ENCODE data around the gene SLC6A11. TPM values are rescaled to one million over a fixed set of nuclear protein-coding genes. Genes with fewer than 3 reads are reported as not detected.

SLC6A11 gene
- total and polyA plus RNA-seq, 4 donors = 50.0 to 265 (median 168) TPM

DNA sequence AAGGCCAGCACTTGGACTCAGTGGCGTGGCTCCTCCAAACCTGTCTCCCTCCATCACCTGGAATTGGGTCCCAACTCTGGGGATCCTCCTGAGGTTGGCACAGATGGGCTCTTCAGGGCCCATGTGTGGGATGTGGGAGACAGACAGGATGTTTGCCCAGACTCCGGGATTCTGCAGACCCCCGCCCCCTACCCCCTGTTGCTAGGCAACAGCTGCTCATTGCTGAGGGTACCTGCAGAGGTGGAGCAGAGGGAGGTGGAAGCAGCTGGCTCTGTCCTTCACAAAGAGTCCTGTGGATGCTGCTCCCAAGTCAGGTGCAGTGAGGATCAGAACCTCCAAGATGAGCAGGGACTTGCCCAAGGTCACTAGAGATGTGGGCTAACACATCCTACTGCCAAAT lies 136.5 kb downstream of the SLC6A11 start:
- no peaks in the 10 kb centered on the region for H3K9me3 ChIP-seq (ENCODE audit: control insufficient read depth, insufficient read depth, low read length)
- peaks cover 85% of the 10 kb centered on the region for H3K4me1 ChIP-seq (ENCODE audit: control insufficient read depth, insufficient read depth, low read length)
- peak in 1 of 6 donors; percentile 51 for DNase-seq (ENCODE audit: low read depth in 4 of 6, low spot score in 6 of 6)
- WGBS (ENCODE audit: insufficient coverage) = 33% methylated on average over 2 of the region's 3 CpGs
- H3K36me3 ChIP-seq (ENCODE audit: control insufficient read depth, insufficient read depth, low read length) = peaks cover 3% of the 10 kb centered on the region
- no peaks in the 10 kb centered on the region for H3K27me3 ChIP-seq (ENCODE audit: control insufficient read depth, insufficient read depth, low read length)
- H3K27ac ChIP-seq (ENCODE audit: low read depth, low read length) = no peak overlapping the region
- H3K4me3 ChIP-seq (ENCODE audit: low read depth, low read length) = no peak overlapping the region

DNA sequence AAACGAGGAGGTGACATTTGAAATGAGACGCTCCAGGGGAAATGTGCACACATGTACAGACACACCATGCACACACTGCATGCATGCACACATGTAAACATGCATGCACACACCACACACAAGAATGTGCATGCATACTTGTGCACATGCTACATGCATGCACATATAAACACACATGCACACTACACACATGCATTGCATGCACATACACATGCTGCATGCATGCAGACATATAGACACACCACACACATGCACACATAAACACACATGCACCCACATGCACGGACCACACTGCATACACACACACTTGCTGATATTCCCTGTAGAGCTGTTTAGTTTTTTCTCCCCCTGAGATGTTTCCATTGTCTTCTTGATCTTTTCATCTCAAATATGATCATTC lies 138.7 kb downstream of the SLC6A11 start:
- DNase-seq (ENCODE audit: low read depth in 4 of 6, low spot score in 6 of 6) = no peak
- Histone ChIP-seq H3K27me3 (ENCODE audit: control insufficient read depth, insufficient read depth, low read length) (no peaks in the 10 kb centered on the region), H3K36me3 (ENCODE audit: control insufficient read depth, insufficient read depth, low read length) (peaks cover 3% of the 10 kb centered on the region), H3K9me3 (ENCODE audit: control insufficient read depth, insufficient read depth, low read length) (no peaks in the 10 kb centered on the region), H3K27ac (ENCODE audit: low read depth, low read length) (no peak overlapping the region), H3K4me1 (ENCODE audit: control insufficient read depth, insufficient read depth, low read length) (peaks cover 80% of the 10 kb centered on the region), H3K4me3 (ENCODE audit: low read depth, low read length) (no peak overlapping the region)
- WGBS (ENCODE audit: insufficient coverage) = 76% methylated on average over 3 of the region's 3 CpGs

DNA sequence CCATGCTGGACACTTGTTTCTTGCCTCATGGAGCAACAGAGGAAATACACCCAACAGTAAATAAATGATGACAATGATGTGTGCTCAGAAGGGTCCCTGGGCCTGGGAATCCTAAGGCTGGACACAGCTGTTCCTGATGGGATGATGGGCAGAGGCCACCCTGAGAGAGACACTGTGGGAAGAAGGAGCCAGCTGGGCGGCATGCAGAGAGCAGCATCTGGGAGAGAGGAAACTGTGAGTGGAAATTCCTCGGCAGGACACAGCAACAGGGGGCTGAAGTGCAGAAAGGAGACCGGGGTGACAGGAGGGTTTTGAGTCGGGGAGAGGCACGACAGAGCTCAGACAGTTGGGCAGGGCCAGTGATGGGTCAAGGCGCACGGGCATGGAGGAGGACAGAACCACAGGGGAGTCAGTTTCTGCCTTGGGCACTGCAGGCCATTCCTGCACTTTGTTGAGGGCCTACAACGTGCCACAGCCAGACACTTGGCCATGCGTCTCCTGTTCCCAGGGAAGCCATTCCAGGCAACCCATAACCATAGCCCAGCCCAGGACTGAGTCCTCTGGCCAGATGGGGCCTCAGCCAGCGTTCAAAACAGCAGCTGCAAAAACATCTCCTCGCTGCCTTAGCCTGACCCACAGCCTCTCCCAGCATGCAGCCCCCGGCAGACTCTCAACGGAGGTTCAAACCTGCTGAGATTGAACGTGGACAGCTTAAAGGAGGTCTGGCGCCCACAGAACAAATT lies 139.9 kb downstream of the SLC6A11 start:
- peak in 1 of 6 donors; percentile 82 for DNase-seq (ENCODE audit: low read depth in 4 of 6, low spot score in 6 of 6)
- WGBS (ENCODE audit: insufficient coverage) = 61% methylated on average over 15 of the region's 15 CpGs
- H3K27me3 ChIP-seq (ENCODE audit: control insufficient read depth, insufficient read depth, low read length) = no peaks in the 10 kb centered on the region
- no peaks in the 10 kb centered on the region for H3K9me3 ChIP-seq (ENCODE audit: control insufficient read depth, insufficient read depth, low read length)
- H3K27ac ChIP-seq (ENCODE audit: low read depth, low read length) = peak overlapping the region; percentile 26
- H3K36me3 ChIP-seq (ENCODE audit: control insufficient read depth, insufficient read depth, low read length) = peaks cover 3% of the 10 kb centered on the region
- H3K4me3 ChIP-seq (ENCODE audit: low read depth, low read length) = no peak overlapping the region
- peaks cover 71% of the 10 kb centered on the region for H3K4me1 ChIP-seq (ENCODE audit: control insufficient read depth, insufficient read depth, low read length)

DNA sequence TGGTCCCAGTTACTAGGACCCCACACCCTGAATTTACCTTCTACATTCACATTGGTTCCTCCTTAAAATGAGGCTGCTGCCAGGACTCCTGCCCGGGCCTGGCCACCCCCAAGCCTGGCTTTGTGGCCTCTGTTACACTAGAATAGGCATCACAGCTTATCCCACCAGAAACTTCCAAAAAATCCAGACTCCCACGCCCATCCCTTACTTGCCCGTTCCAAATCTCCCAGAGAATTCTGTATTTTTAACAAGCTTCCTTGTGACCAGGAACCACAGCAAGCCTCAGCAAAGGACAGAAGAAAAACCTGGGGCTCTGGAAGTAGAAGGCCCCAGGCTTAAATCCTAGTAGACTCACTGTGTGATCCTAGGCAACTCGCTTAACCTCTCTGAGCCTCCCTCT lies 140.5 kb downstream of the SLC6A11 start:
- no peaks in the 10 kb centered on the region for H3K9me3 ChIP-seq (ENCODE audit: control insufficient read depth, insufficient read depth, low read length)
- no peak overlapping the region for H3K4me3 ChIP-seq (ENCODE audit: low read depth, low read length)
- WGBS (ENCODE audit: insufficient coverage) = 64% methylated on average over 3 of the region's 4 CpGs
- DNase-seq (ENCODE audit: low read depth in 4 of 6, low spot score in 6 of 6) = no peak
- H3K36me3 ChIP-seq (ENCODE audit: control insufficient read depth, insufficient read depth, low read length) = peaks cover 3% of the 10 kb centered on the region
- peak overlapping the region; percentile 26 for H3K27ac ChIP-seq (ENCODE audit: low read depth, low read length)
- no peaks in the 10 kb centered on the region for H3K27me3 ChIP-seq (ENCODE audit: control insufficient read depth, insufficient read depth, low read length)
- peaks cover 65% of the 10 kb centered on the region for H3K4me1 ChIP-seq (ENCODE audit: control insufficient read depth, insufficient read depth, low read length)

DNA sequence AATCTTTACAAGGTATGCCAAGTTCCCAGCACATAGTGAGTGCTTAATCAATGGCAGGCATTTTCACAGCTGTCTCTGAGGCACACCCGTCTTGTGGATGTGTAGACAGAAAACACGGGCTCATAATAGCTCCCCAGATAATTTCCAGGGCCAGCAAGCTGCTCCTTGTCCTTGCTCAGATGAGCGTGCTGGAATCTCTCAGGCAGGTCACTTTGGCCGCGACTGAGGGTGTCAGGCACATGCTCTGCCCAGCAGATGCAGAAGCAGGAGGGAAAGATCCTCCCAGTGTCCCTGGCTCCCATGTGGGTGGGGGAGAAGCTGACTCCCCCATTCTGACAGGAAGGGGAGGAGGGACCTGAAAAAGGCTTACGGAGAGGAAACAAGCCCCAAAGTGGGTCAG lies 141.0 kb downstream of the SLC6A11 start:
- no peaks in the 10 kb centered on the region for H3K9me3 ChIP-seq (ENCODE audit: control insufficient read depth, insufficient read depth, low read length)
- peaks cover 65% of the 10 kb centered on the region for H3K4me1 ChIP-seq (ENCODE audit: control insufficient read depth, insufficient read depth, low read length)
- peaks cover 3% of the 10 kb centered on the region for H3K36me3 ChIP-seq (ENCODE audit: control insufficient read depth, insufficient read depth, low read length)
- DNase-seq (ENCODE audit: low read depth in 4 of 6, low spot score in 6 of 6) = peak in 1 of 6 donors; percentile 50
- peak overlapping the region; percentile 26 for H3K27ac ChIP-seq (ENCODE audit: low read depth, low read length)
- H3K4me3 ChIP-seq (ENCODE audit: low read depth, low read length) = no peak overlapping the region
- no peaks in the 10 kb centered on the region for H3K27me3 ChIP-seq (ENCODE audit: control insufficient read depth, insufficient read depth, low read length)
- WGBS (ENCODE audit: insufficient coverage) = 41% methylated on average over 5 of the region's 6 CpGs

- 70% methylated on average over 16 of the region's 17 CpGs for WGBS (ENCODE audit: insufficient coverage)
- Histone ChIP-seq H3K27ac (ENCODE audit: low read depth, low read length) (peak overlapping the region; percentile 26), H3K4me1 (ENCODE audit: control insufficient read depth, insufficient read depth, low read length) (peaks cover 56% of the 10 kb centered on the region), H3K9me3 (ENCODE audit: control insufficient read depth, insufficient read depth, low read length) (no peaks in the 10 kb centered on the region), H3K4me3 (ENCODE audit: low read depth, low read length) (no peak overlapping the region), H3K27me3 (ENCODE audit: control insufficient read depth, insufficient read depth, low read length) (no peaks in the 10 kb centered on the region), H3K36me3 (ENCODE audit: control insufficient read depth, insufficient read depth, low read length) (peaks cover 3% of the 10 kb centered on the region)
- DNase-seq (ENCODE audit: low read depth in 4 of 6, low spot score in 6 of 6) = peak in 2 of 6 donors; percentile 55 to 68
Measured at GRCh38 chr3:10957976-10958749, 142.1 kb downstream of the SLC6A11 start.

DNA sequence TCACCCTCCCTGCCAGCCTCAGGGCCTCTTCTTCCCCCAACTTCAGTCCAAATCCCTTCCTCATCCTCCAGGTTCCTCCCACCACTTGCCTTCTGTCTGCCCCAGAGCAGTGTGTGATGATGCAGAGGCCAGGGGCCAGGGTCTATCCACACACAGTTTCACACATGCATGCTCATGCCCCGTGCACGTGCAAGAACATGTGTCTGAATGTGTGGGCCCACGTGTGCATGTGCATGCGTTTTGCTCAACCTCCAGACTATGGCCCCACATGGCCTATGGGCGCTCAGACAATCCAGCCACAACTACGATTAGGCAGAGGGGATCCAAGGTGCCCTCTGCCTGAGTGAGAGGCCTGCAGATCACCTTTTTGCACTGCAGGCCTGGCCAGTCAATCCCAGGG lies 144.2 kb downstream of the SLC6A11 start:
- Histone ChIP-seq H3K36me3 (ENCODE audit: control insufficient read depth, insufficient read depth, low read length) (peaks cover 3% of the 10 kb centered on the region), H3K4me3 (ENCODE audit: low read depth, low read length) (no peak overlapping the region), H3K9me3 (ENCODE audit: control insufficient read depth, insufficient read depth, low read length) (no peaks in the 10 kb centered on the region), H3K27me3 (ENCODE audit: control insufficient read depth, insufficient read depth, low read length) (no peaks in the 10 kb centered on the region), H3K27ac (ENCODE audit: low read depth, low read length) (no peak overlapping the region), H3K4me1 (ENCODE audit: control insufficient read depth, insufficient read depth, low read length) (peaks cover 47% of the 10 kb centered on the region)
- WGBS (ENCODE audit: insufficient coverage) = 91% methylated on average over 6 of the region's 6 CpGs
- no peak for DNase-seq (ENCODE audit: low read depth in 4 of 6, low spot score in 6 of 6)

- 78% methylated on average over 2 of the region's 2 CpGs for WGBS (ENCODE audit: insufficient coverage)
- Histone ChIP-seq H3K4me3 (ENCODE audit: low read depth, low read length) (no peak overlapping the region), H3K27ac (ENCODE audit: low read depth, low read length) (peak overlapping the region; percentile 29), H3K36me3 (ENCODE audit: control insufficient read depth, insufficient read depth, low read length) (no peaks in the 10 kb centered on the region), H3K4me1 (ENCODE audit: control insufficient read depth, insufficient read depth, low read length) (peaks cover 35% of the 10 kb centered on the region), H3K27me3 (ENCODE audit: control insufficient read depth, insufficient read depth, low read length) (no peaks in the 10 kb centered on the region), H3K9me3 (ENCODE audit: control insufficient read depth, insufficient read depth, low read length) (no peaks in the 10 kb centered on the region)
- peak in 1 of 6 donors; percentile 87 for DNase-seq (ENCODE audit: low read depth in 4 of 6, low spot score in 6 of 6)
Measured at GRCh38 chr3:10961921-10962320, 145.9 kb downstream of the SLC6A11 start.

DNA sequence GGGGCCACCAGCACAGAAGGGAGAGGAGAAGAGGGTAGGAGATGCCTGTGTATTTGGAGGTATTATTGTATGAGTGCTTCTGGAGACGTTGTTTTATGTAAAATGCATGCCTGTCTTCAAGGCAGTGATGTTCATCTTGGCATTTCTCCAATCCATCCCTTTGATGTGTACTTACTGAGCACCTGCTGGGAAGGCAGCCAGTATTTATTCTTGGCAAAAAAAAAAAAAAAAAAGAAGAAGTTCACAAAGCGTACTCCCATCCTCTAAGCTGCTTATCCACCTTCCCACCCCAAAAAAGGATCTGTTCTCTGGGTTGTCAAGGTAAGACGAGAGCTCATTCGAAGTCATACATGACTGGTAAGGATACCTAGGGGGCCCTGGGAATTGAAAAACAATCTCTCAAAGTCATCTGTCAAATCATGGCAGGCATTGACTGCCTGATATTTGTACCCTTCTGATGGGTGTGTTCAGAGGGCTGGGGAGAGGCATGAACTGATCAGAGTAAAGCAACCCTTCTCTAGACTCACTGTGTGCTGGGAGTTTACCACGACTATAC lies 146.5 kb downstream of the SLC6A11 start:
- WGBS (ENCODE audit: insufficient coverage) = 92% methylated on average over 2 of the region's 5 CpGs
- peak in 1 of 6 donors; percentile 83 for DNase-seq (ENCODE audit: low read depth in 4 of 6, low spot score in 6 of 6)
- no peak overlapping the region for H3K4me3 ChIP-seq (ENCODE audit: low read depth, low read length)
- no peaks in the 10 kb centered on the region for H3K27me3 ChIP-seq (ENCODE audit: control insufficient read depth, insufficient read depth, low read length)
- no peaks in the 10 kb centered on the region for H3K36me3 ChIP-seq (ENCODE audit: control insufficient read depth, insufficient read depth, low read length)
- no peaks in the 10 kb centered on the region for H3K9me3 ChIP-seq (ENCODE audit: control insufficient read depth, insufficient read depth, low read length)
- H3K27ac ChIP-seq (ENCODE audit: low read depth, low read length) = no peak overlapping the region
- H3K4me1 ChIP-seq (ENCODE audit: control insufficient read depth, insufficient read depth, low read length) = peaks cover 29% of the 10 kb centered on the region
